IMR-90 (cell line): ENCODE measurements around the gene CLNK. TPM values are rescaled to one million over a fixed set of nuclear protein-coding genes. Genes with fewer than 3 reads are reported as not detected.

ENCODE experiments used
- ATAC-seq: fragments of 200-7000 bp; cut with Tn5 transposase; 2 replicates; pipeline ENCODE4 v1.9.1; 2020; ENCODE audit warnings: low read depth, mild to moderate bottlenecking, moderate library complexity
- BruUV-seq: library from RNA; stranded (reverse); fragments of 400-500 nt; replicated peaks from 2 replicates; lab custom pipeline; 2021; lab: Mats Ljungman, UMichigan
- CTCF ChIA-PET: fragments of 300-600 bp; formaldehyde crosslinking; extraction: SDS; loops from one replicate; lab custom pipeline; 2021; ENCODE audit warnings: antibody characterized with exemption; lab: Yijun Ruan, JAX
- POLR2A ChIA-PET: fragments of 300-600 bp; sonication (Branson Sonifier 250); formaldehyde crosslinking; loops from one replicate; lab custom pipeline; 2022; ENCODE audit warnings: antibody characterized with exemption; ENCODE audit not compliant: unreplicated experiment; lab: Charles Lee
- DNase-seq: peaks from one replicate; pipeline ENCODE4 v3.0.0; 2013
- H2AFZ ChIP-seq: replicated peaks from 2 replicates; pipeline ENCODE3; 2013; ENCODE audit warnings: low read length, mild to moderate bottlenecking; ENCODE audit not compliant: poor library complexity
- H2AK5ac ChIP-seq: 2 replicates; pipeline ENCODE4 v1.6.1; 2013; ENCODE audit warnings: low read depth, low read length, inconsistent platforms
- H2AK9ac ChIP-seq: replicated peaks from 2 replicates; pipeline ENCODE3; 2013; ENCODE audit warnings: mild to moderate bottlenecking, low read depth, low read length, moderate library complexity; ENCODE audit not compliant: poor library complexity
- H2BK120ac ChIP-seq: 2 replicates; pipeline ENCODE4 v1.6.1; 2013; ENCODE audit warnings: low read depth, low read length, inconsistent platforms
- H2BK15ac ChIP-seq: 3 replicates; pipeline ENCODE4 v1.6.1; 2013; ENCODE audit warnings: low read depth, low read length, inconsistent platforms
- H2BK20ac ChIP-seq: 2 replicates; pipeline ENCODE4 v1.6.1; 2013; ENCODE audit warnings: low read depth, mild to moderate bottlenecking, inconsistent platforms, low read length, moderate library complexity
- H2BK5ac ChIP-seq: 2 replicates; pipeline ENCODE4 v1.6.1; 2013; ENCODE audit warnings: mild to moderate bottlenecking, low read depth, low read length, inconsistent platforms; ENCODE audit not compliant: poor library complexity, severe bottlenecking
- H3K14ac ChIP-seq: replicated peaks from 2 replicates; pipeline ENCODE4 v1.6.1; 2013; ENCODE audit warnings: low read depth, low read length, inconsistent platforms
- H3K18ac ChIP-seq: 2 replicates; pipeline ENCODE4 v1.6.1; 2013; ENCODE audit warnings: low read depth, low read length, control low read depth
- H3K23ac ChIP-seq: 2 replicates; pipeline ENCODE4 v1.6.1; 2013; ENCODE audit warnings: low read depth, low read length, inconsistent platforms
- H3K27ac ChIP-seq: 2 replicates; pipeline ENCODE4 v1.5.1; 2013; ENCODE audit warnings: mild to moderate bottlenecking, control low read depth, low read length; ENCODE audit not compliant: insufficient read depth
- H3K27me3 ChIP-seq: 2 replicates; pipeline ENCODE4 v1.6.1; 2013; ENCODE audit warnings: low read length; ENCODE audit not compliant: control insufficient read depth, insufficient read depth
- H3K36me3 ChIP-seq: 2 replicates; pipeline ENCODE4 v1.6.1; 2013; ENCODE audit warnings: low read length, mixed read lengths; ENCODE audit not compliant: control insufficient read depth, insufficient read depth
- H3K4ac ChIP-seq: 2 replicates; pipeline ENCODE4 v1.6.1; 2013; ENCODE audit warnings: low read depth, low read length, inconsistent platforms
- H3K4me1 ChIP-seq: 2 replicates; pipeline ENCODE4 v1.6.1; 2013; ENCODE audit warnings: low read length, mixed read lengths; ENCODE audit not compliant: control insufficient read depth, insufficient read depth
- H3K4me2 ChIP-seq: 2 replicates; pipeline ENCODE4 v1.6.1; 2013; ENCODE audit warnings: low read depth, mild to moderate bottlenecking, control low read depth, low read length, moderate library complexity
- H3K4me3 ChIP-seq: 2 replicates; pipeline ENCODE4 v1.5.1; 2013; ENCODE audit warnings: low read depth, mild to moderate bottlenecking, control low read depth, low read length, moderate library complexity; ENCODE audit not compliant: insufficient read depth
- H3K56ac ChIP-seq: 2 replicates; pipeline ENCODE4 v1.6.1; 2013; ENCODE audit warnings: low read length, inconsistent platforms; ENCODE audit not compliant: insufficient read depth; ENCODE audit errors: extremely low read depth
- H3K79me1 ChIP-seq, 2 experiments: 2 replicates each; pipeline ENCODE4 v1.6.1; 2013; ENCODE audit warnings: low read length in 2 of 2, inconsistent platforms in 1 of 2, low read depth in 1 of 2
- H3K9ac ChIP-seq: 2 replicates; pipeline ENCODE4 v1.6.1; 2013; ENCODE audit warnings: low read depth, low read length, control low read depth
- H3K9me1 ChIP-seq: 2 replicates; pipeline ENCODE4 v1.6.1; 2013; ENCODE audit warnings: low read length, inconsistent platforms; ENCODE audit not compliant: insufficient read depth
- H3K9me3 ChIP-seq: 2 replicates; pipeline ENCODE4 v1.6.1; 2013; ENCODE audit warnings: low read length; ENCODE audit not compliant: control insufficient read depth, insufficient read depth
- H4K20me1 ChIP-seq: 2 replicates; pipeline ENCODE4 v1.6.1; 2013; ENCODE audit warnings: low read length, inconsistent platforms; ENCODE audit not compliant: insufficient read depth
- H4K5ac ChIP-seq: 2 replicates; pipeline ENCODE4 v1.6.1; 2013; ENCODE audit warnings: mild to moderate bottlenecking, low read depth, low read length, control low read depth
- H4K8ac ChIP-seq, 2 experiments: 2 replicates each; pipeline ENCODE4 v1.6.1; 2013; ENCODE audit warnings: low read depth in 2 of 2, low read length in 2 of 2, control low read depth in 1 of 2, inconsistent platforms in 1 of 2
- H4K91ac ChIP-seq: 2 replicates; pipeline ENCODE4 v1.6.1; 2013; ENCODE audit warnings: low read depth, low read length, inconsistent platforms; ENCODE audit not compliant: insufficient read depth
- BHLHE40 ChIP-seq: fragments of 150-350 bp; IDR thresholded peaks from 2 replicates; pipeline ENCODE4 v1.6.1; 2016; ENCODE audit warnings: mild to moderate bottlenecking, low read depth, low read length
- CEBPB ChIP-seq: IDR thresholded peaks from 2 replicates; pipeline ENCODE4 v1.6.1; 2012; ENCODE audit warnings: low read depth, low read length, improper control_type of control experiment
- CHD1 ChIP-seq: IDR thresholded peaks from 2 replicates; pipeline ENCODE4 v1.6.1; 2012; ENCODE audit warnings: low read depth, low read length, improper control_type of control experiment
- FOS ChIP-seq: fragments of 150-350 bp; IDR thresholded peaks from 2 replicates; pipeline ENCODE4 v1.6.1; 2016; ENCODE audit warnings: low read depth, low read length
- MAFK ChIP-seq: IDR thresholded peaks from 2 replicates; pipeline ENCODE4 v1.6.1; 2012; ENCODE audit warnings: low read depth, low read length, improper control_type of control experiment
- MAZ ChIP-seq: IDR thresholded peaks from 2 replicates; pipeline ENCODE4 v1.6.1; 2012; ENCODE audit warnings: low read depth, mild to moderate bottlenecking, low read length, improper control_type of control experiment, moderate library complexity, borderline replicate concordance
- MXI1 ChIP-seq: IDR thresholded peaks from 2 replicates; pipeline ENCODE4 v1.6.1; 2012; ENCODE audit warnings: low read depth, mild to moderate bottlenecking, low read length, moderate library complexity, borderline replicate concordance
- NFE2L2 ChIP-seq: fragments of 150-350 bp; IDR thresholded peaks from 2 replicates; pipeline ENCODE4 v1.6.1; 2016; ENCODE audit warnings: low read depth, mild to moderate bottlenecking, low read length
- POLR2A ChIP-seq: IDR thresholded peaks from 2 replicates; pipeline ENCODE4 v1.6.1; 2012; ENCODE audit warnings: mild to moderate bottlenecking, low read depth, low read length
- RAD21 ChIP-seq: IDR thresholded peaks from 2 replicates; pipeline ENCODE4 v1.6.1; 2012; ENCODE audit warnings: low read length, improper control_type of control experiment
- RCOR1 ChIP-seq: IDR thresholded peaks from 2 replicates; pipeline ENCODE4 v1.6.1; 2012; ENCODE audit warnings: mild to moderate bottlenecking, low read length, improper control_type of control experiment; ENCODE audit not compliant: insufficient replicate concordance
- RFX5 ChIP-seq: IDR thresholded peaks from 2 replicates; pipeline ENCODE4 v1.8.0; 2012; ENCODE audit warnings: low read depth, mild to moderate bottlenecking, low read length, moderate library complexity
- SMC3 ChIP-seq: fragments of 150-350 bp; IDR thresholded peaks from 2 replicates; pipeline ENCODE4 v1.6.1; 2016; ENCODE audit warnings: low read depth, mild to moderate bottlenecking, antibody characterized with exemption, low read length, moderate library complexity
- WGBS, 2 experiments: methylation state at CpG; one replicate each; pipeline versions ENCODE4 v1.1.5 to v1.1.7; 2013; ENCODE audit warnings: missing lambda C conversion rate in 2 of 2; ENCODE audit not compliant: insufficient read length in 1 of 2; ENCODE audit errors: extremely low coverage in 2 of 2; 5-methylcytosine and 5-hydroxymethylcytosine counted together
- dilution Hi-C: fragments of 300-500 bp; cut with HindIII; formaldehyde crosslinking; loops from one replicate; pipeline ENCODE4 v1.14.3; 2018; ENCODE audit warnings: low sequenced_read_pairs; ENCODE audit not compliant: unreplicated experiment
- in situ Hi-C: fragments of 300-500 bp; cut with MboI; formaldehyde crosslinking; loops from 3 replicates; pipeline ENCODE4 v1.14.3; 2019; ENCODE audit warnings: low sequenced_read_pairs, inconsistent platforms, mixed read lengths
- intact Hi-C: fragments of 100-400 bp; cut with micrococcal nuclease; formaldehyde crosslinking; loops from 2 replicates; pipeline ENCODE4 v1.10.0; 2022
- polyA plus RNA-seq, 3 experiments: library from polyadenylated mRNA; depleted of rRNA; stranded (reverse); fragments of >200 nt; gene quantifications; 2 replicates each; pipeline ENCODE4 v1.2.3, GENCODE V29; 2012; ENCODE audit warnings: low replicate concordance in 1 of 3
- total RNA-seq: library from RNA; depleted of rRNA; stranded (reverse); fragments of >200 nt; gene quantifications from 2 replicates; pipeline ENCODE4 v1.2.3, GENCODE V29; 2012
- TF ChIP-seq, protein P1 (sequence below): fragments of 150-350 bp; IDR thresholded peaks from 2 replicates; pipeline ENCODE4 v1.6.1; 2017; ENCODE audit warnings: mild to moderate bottlenecking, antibody characterized with exemption, low read length, low read depth
- TF ChIP-seq, protein P2 (sequence below): conservative IDR thresholded peaks from 2 replicates; pipeline ENCODE4 v1.5.1; 2012; ENCODE audit warnings: mild to moderate bottlenecking, low read depth, low read length, improper control_type of control experiment
- TF ChIP-seq, protein P3 (sequence below): fragments of 150-350 bp; IDR thresholded peaks from 2 replicates; pipeline ENCODE4 v1.6.1; 2016; ENCODE audit warnings: low read depth, mild to moderate bottlenecking, low read length, moderate library complexity, borderline replicate concordance

CLNK gene
- total and polyA plus RNA-seq, 2 of the 4 experiments (the other 2 are of a cell fraction) = not detected

- no peak for ATAC-seq
- intact Hi-C loops = no loop called here
- WGBS, 2 experiments = no CpG with 5 or more reads among the region's 6 CpGs
Measured at GRCh38 chr4:10727140-10727880, 42.7 kb upstream of the CLNK start.

More at GRCh38 chr4:10727140-10727880, 42.7 kb upstream of the CLNK start:
- no peak overlapping the region for H3K14ac ChIP-seq
- DNase-seq = no peak
- H2AK9ac ChIP-seq = no peak overlapping the region
- no peak overlapping the region for H3K9ac ChIP-seq
- H3K27me3 ChIP-seq = peaks cover 2% of the 10 kb centered on the region; the same call in 1 of the 2 replicates
- H2BK20ac ChIP-seq = no peak overlapping the region
- no peak overlapping the region for H2BK120ac ChIP-seq
- no peaks in the 10 kb centered on the region for H4K20me1 ChIP-seq
- TF ChIP-seq BHLHE40 (no peak), POLR2A (no peak), MAFK (no peak), MXI1 (no peak), NFE2L2 (no peak), RCOR1 (no peak), MAZ (no peak), CHD1 (no peak), CEBPB (no peak), RFX5 (no peak), FOS (no peak), SMC3 (no peak), RAD21 (no peak)
- TF ChIP-seq, protein P1, sequence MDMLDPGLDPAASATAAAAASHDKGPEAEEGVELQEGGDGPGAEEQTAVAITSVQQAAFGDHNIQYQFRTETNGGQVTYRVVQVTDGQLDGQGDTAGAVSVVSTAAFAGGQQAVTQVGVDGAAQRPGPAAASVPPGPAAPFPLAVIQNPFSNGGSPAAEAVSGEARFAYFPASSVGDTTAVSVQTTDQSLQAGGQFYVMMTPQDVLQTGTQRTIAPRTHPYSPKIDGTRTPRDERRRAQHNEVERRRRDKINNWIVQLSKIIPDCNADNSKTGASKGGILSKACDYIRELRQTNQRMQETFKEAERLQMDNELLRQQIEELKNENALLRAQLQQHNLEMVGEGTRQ = no peak
- TF ChIP-seq, protein P2, sequence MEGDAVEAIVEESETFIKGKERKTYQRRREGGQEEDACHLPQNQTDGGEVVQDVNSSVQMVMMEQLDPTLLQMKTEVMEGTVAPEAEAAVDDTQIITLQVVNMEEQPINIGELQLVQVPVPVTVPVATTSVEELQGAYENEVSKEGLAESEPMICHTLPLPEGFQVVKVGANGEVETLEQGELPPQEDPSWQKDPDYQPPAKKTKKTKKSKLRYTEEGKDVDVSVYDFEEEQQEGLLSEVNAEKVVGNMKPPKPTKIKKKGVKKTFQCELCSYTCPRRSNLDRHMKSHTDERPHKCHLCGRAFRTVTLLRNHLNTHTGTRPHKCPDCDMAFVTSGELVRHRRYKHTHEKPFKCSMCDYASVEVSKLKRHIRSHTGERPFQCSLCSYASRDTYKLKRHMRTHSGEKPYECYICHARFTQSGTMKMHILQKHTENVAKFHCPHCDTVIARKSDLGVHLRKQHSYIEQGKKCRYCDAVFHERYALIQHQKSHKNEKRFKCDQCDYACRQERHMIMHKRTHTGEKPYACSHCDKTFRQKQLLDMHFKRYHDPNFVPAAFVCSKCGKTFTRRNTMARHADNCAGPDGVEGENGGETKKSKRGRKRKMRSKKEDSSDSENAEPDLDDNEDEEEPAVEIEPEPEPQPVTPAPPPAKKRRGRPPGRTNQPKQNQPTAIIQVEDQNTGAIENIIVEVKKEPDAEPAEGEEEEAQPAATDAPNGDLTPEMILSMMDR = no peak
- TF ChIP-seq, protein P3, sequence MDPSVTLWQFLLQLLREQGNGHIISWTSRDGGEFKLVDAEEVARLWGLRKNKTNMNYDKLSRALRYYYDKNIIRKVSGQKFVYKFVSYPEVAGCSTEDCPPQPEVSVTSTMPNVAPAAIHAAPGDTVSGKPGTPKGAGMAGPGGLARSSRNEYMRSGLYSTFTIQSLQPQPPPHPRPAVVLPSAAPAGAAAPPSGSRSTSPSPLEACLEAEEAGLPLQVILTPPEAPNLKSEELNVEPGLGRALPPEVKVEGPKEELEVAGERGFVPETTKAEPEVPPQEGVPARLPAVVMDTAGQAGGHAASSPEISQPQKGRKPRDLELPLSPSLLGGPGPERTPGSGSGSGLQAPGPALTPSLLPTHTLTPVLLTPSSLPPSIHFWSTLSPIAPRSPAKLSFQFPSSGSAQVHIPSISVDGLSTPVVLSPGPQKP = no peak
- dilution Hi-C loops = no loop called here
- no peak overlapping the region for H3K4me2 ChIP-seq
- H4K91ac ChIP-seq = no peak overlapping the region
- no peak overlapping the region for H3K4ac ChIP-seq
- no peak overlapping the region for H3K4me3 ChIP-seq
- BruUV-seq = no TSS peak
- in situ Hi-C loops = no loop called here
- H3K18ac ChIP-seq = no peak overlapping the region
- no peaks in the 10 kb centered on the region for H3K36me3 ChIP-seq
- H2AK5ac ChIP-seq = no peak overlapping the region
- no peaks in the 10 kb centered on the region for H3K4me1 ChIP-seq
- H3K79me1 ChIP-seq = no peaks in the 10 kb centered on the region
- no peak overlapping the region for H2BK15ac ChIP-seq
- no peak overlapping the region for H4K8ac ChIP-seq
- H3K9me3 ChIP-seq = no peaks in the 10 kb centered on the region
- CTCF ChIA-PET = no interaction called here
- no peak overlapping the region for H4K5ac ChIP-seq
- no peak overlapping the region for H2AFZ ChIP-seq
- no peak overlapping the region for H3K23ac ChIP-seq
- H3K56ac ChIP-seq = no peak overlapping the region
- no peaks in the 10 kb centered on the region for H3K9me1 ChIP-seq
- no peak overlapping the region for H3K27ac ChIP-seq
- no peak overlapping the region for H2BK5ac ChIP-seq
- POLR2A ChIA-PET = no interaction called here
